ENCODE data around the gene SFXN5.

SFXN5 gene

GRCh38 chr2:73021371-73022010 is 50.0 kb downstream of the SFXN5 start:
- no peak for DNase-seq (ENCODE audit: low read depth in 1 of 2, low spot score in 1 of 2)

- DNase-seq (ENCODE audit: low read depth in 1 of 2, low spot score in 1 of 2): no peak
Observed at GRCh38 chr2:73020657-73021370, 50.7 kb downstream of the SFXN5 start.

- no peak for DNase-seq (ENCODE audit: low read depth in 1 of 2, low spot score in 1 of 2)
Observed at GRCh38 chr2:73020306-73020656, 51.2 kb downstream of the SFXN5 start.

- no peak for DNase-seq (ENCODE audit: low read depth in 1 of 2, low spot score in 1 of 2)
Observed at GRCh38 chr2:73018188-73018825, 53.2 kb downstream of the SFXN5 start.

GRCh38 chr2:73013936-73014335 is 57.6 kb downstream of the SFXN5 start:
- DNase-seq (ENCODE audit: low read depth in 1 of 2, low spot score in 1 of 2): no peak

GRCh38 chr2:73009177-73009839 is 62.2 kb downstream of the SFXN5 start:
- no peak for DNase-seq (ENCODE audit: low read depth in 1 of 2, low spot score in 1 of 2)

- DNase-seq (ENCODE audit: low read depth in 1 of 2, low spot score in 1 of 2): no peak
Observed at GRCh38 chr2:73008766-73009135, 62.8 kb downstream of the SFXN5 start.

GRCh38 chr2:73007991-73008765 is 63.3 kb downstream of the SFXN5 start:
- DNase-seq (ENCODE audit: low read depth in 1 of 2, low spot score in 1 of 2): no peak

GRCh38 chr2:73006969-73007710 is 64.4 kb downstream of the SFXN5 start:
- no peak for DNase-seq (ENCODE audit: low read depth in 1 of 2, low spot score in 1 of 2)

- DNase-seq (ENCODE audit: low read depth in 1 of 2, low spot score in 1 of 2): no peak
Observed at GRCh38 chr2:73004889-73005596, 66.5 kb downstream of the SFXN5 start.

- no peak for DNase-seq (ENCODE audit: low read depth in 1 of 2, low spot score in 1 of 2)
Observed at GRCh38 chr2:73004466-73004865, 67.0 kb downstream of the SFXN5 start.

- no peak for DNase-seq (ENCODE audit: low read depth in 1 of 2, low spot score in 1 of 2)
Observed at GRCh38 chr2:73003027-73003426, 68.5 kb downstream of the SFXN5 start.

- DNase-seq (ENCODE audit: low read depth in 1 of 2, low spot score in 1 of 2): no peak
Observed at GRCh38 chr2:73000808-73001570, 70.5 kb downstream of the SFXN5 start.

- DNase-seq (ENCODE audit: low read depth in 1 of 2, low spot score in 1 of 2): no peak
Observed at GRCh38 chr2:72999729-73000725, 71.5 kb downstream of the SFXN5 start.

GRCh38 chr2:72998724-72999123 is 72.8 kb downstream of the SFXN5 start:
- DNase-seq (ENCODE audit: low read depth in 1 of 2, low spot score in 1 of 2): no peak

- no peak for DNase-seq (ENCODE audit: low read depth in 1 of 2, low spot score in 1 of 2)
Observed at GRCh38 chr2:72998234-72998651, 73.3 kb downstream of the SFXN5 start.

GRCh38 chr2:72996117-72996502 is 75.4 kb downstream of the SFXN5 start:
- DNase-seq (ENCODE audit: low read depth in 1 of 2, low spot score in 1 of 2): no peak

All from activated CD4-positive, alpha-beta T cell treated with anti-CD3 and anti-CD28 coated beads, Interleukin-2, amount 50 U/mL, for 24 hours (primary cell).